ENCODE measurements around the gene C9orf50.

The C9orf50 gene

DNA sequence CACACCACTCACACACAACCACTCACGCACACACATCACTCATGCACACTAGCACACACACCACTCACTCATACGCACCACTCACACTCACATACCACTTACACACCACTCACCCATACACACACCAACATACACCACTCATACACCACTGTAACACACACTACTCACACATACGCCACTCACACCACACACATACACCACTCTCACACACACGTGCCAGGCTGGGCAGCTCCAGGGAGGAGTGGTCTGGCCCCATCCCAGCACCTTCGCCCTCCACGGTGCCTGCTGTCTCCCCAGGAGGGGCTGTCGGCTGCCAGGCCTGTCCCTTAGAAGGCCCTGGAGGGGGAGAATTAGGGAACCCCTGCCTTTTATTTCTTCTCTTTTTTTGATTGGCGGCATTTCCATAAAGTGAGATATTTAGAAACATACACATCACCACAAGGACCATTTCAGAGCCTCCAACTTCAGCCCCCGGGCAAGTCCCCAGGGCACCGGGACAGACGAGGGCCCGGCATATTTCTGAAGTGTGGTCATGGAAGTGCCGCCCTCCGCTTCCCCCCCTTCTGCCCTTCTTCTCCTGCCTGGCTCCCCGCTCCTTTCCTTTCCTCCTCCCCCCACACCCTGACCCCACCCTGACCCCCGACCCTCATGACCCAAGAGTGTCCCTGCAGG is 27.3 kb upstream of the C9orf50 start:
- H3K27me3 ChIP-seq (ENCODE audit: low read length) = no peaks in the 10 kb centered on the region
- no peaks in the 10 kb centered on the region for H3K9me2 ChIP-seq (replicated peaks; ENCODE audit: insufficient read depth, low read length)
- H3K9me3 ChIP-seq (ENCODE audit: insufficient read depth, low read length) = no peaks in the 10 kb centered on the region
- no peak overlapping the region for H2AFZ ChIP-seq (ENCODE audit: low read depth, low read length, severe bottlenecking)
- H4K20me1 ChIP-seq (ENCODE audit: low read depth, low read length) = no peaks in the 10 kb centered on the region
- H3K27ac ChIP-seq (ENCODE audit: low read depth, low read length) = no peak overlapping the region
- no peak for TF ChIP-seq EZH2phosphoT487 (conservative IDR thresholded peaks at IDR 0.05; ENCODE audit: low read length)
- TF ChIP-seq CTCF (IDR thresholded peaks at IDR 0.05; ENCODE audit: insufficient read depth, low read length, poor library complexity, severe bottlenecking) = no peak
- no peaks in the 10 kb centered on the region for H3K36me3 ChIP-seq (ENCODE audit: low read length)
- no peak overlapping the region for H3K9ac ChIP-seq (ENCODE audit: low read length)
- no peak overlapping the region for H3K4me3 ChIP-seq (ENCODE audit: insufficient read depth, low read length, poor library complexity, severe bottlenecking)
- no peaks in the 10 kb centered on the region for H3K79me2 ChIP-seq (ENCODE audit: insufficient read depth, low read length)
- no peaks in the 10 kb centered on the region for H3F3A ChIP-seq (ENCODE audit: insufficient read depth)
- H3K4me2 ChIP-seq (ENCODE audit: low read depth, low read length, poor library complexity, severe bottlenecking) = no peak overlapping the region

DNA sequence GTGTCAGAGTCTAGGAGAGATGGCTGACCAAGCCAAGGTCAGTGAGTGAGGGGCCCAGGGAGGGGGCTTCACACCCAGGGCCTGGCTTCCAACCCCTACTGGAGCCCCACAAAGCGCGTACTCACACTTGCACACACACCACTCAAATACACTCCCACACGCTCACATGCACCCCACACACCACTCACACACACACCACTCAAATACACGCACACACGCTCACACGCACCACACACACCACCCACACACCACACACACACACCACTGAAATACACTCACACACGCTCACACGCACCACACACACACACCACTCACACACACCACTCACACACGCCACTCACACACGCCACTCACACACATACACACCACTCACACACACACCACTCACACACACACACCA is 26.7 kb upstream of the C9orf50 start:
- Histone ChIP-seq H2AFZ (ENCODE audit: low read depth, low read length, severe bottlenecking) (no peak overlapping the region), H3F3A (ENCODE audit: insufficient read depth) (no peaks in the 10 kb centered on the region), H3K36me3 (ENCODE audit: low read length) (no peaks in the 10 kb centered on the region), H3K9ac (ENCODE audit: low read length) (no peak overlapping the region), H3K4me3 (ENCODE audit: insufficient read depth, low read length, poor library complexity, severe bottlenecking) (no peak overlapping the region), H3K79me2 (ENCODE audit: insufficient read depth, low read length) (no peaks in the 10 kb centered on the region), H3K9me2 (replicated peaks; ENCODE audit: insufficient read depth, low read length) (no peaks in the 10 kb centered on the region), H3K9me3 (ENCODE audit: insufficient read depth, low read length) (no peaks in the 10 kb centered on the region), H3K27ac (ENCODE audit: low read depth, low read length) (no peak overlapping the region), H3K27me3 (ENCODE audit: low read length) (no peaks in the 10 kb centered on the region), H4K20me1 (ENCODE audit: low read depth, low read length) (no peaks in the 10 kb centered on the region), H3K4me2 (ENCODE audit: low read depth, low read length, poor library complexity, severe bottlenecking) (no peak overlapping the region)
- TF ChIP-seq EZH2phosphoT487 (conservative IDR thresholded peaks at IDR 0.05; ENCODE audit: low read length) = no peak
- TF ChIP-seq CTCF (IDR thresholded peaks at IDR 0.05; ENCODE audit: insufficient read depth, low read length, poor library complexity, severe bottlenecking) = no peak

DNA sequence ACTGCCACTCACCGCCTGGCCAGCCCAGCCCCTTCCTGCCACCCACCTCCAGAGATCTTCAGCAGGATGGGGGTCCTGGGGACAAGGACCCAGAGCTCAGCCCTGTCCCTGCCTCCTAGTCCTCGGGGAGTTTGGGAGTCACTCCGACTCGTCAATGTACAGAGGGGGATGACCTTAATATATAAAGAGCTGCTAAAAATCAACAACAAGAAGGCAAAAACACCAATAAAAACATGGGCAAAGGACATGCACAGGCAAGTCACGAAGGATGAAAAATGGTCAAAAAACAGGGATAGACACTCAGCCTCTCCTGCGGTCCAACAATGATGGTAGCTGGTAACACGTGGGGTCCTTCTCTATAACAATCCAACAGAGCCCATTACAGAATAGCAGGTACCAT is 25.8 kb upstream of the C9orf50 start:
- no peaks in the 10 kb centered on the region for H3F3A ChIP-seq (ENCODE audit: insufficient read depth)
- no peaks in the 10 kb centered on the region for H4K20me1 ChIP-seq (ENCODE audit: low read depth, low read length)
- H3K27ac ChIP-seq (ENCODE audit: low read depth, low read length) = no peak overlapping the region
- no peak overlapping the region for H3K4me2 ChIP-seq (ENCODE audit: low read depth, low read length, poor library complexity, severe bottlenecking)
- H3K9me2 ChIP-seq (replicated peaks; ENCODE audit: insufficient read depth, low read length) = no peaks in the 10 kb centered on the region
- no peak overlapping the region for H3K9ac ChIP-seq (ENCODE audit: low read length)
- H3K79me2 ChIP-seq (ENCODE audit: insufficient read depth, low read length) = peaks cover 3% of the 10 kb centered on the region; the same call in 1 of the 2 replicates
- TF ChIP-seq EZH2phosphoT487 (conservative IDR thresholded peaks at IDR 0.05; ENCODE audit: low read length) (no peak), CTCF (IDR thresholded peaks at IDR 0.05; ENCODE audit: insufficient read depth, low read length, poor library complexity, severe bottlenecking) (no peak)
- no peaks in the 10 kb centered on the region for H3K9me3 ChIP-seq (ENCODE audit: insufficient read depth, low read length)
- H3K4me3 ChIP-seq (ENCODE audit: insufficient read depth, low read length, poor library complexity, severe bottlenecking) = no peak overlapping the region
- H3K27me3 ChIP-seq (ENCODE audit: low read length) = no peaks in the 10 kb centered on the region
- H3K36me3 ChIP-seq (ENCODE audit: low read length) = no peaks in the 10 kb centered on the region
- no peak overlapping the region for H2AFZ ChIP-seq (ENCODE audit: low read depth, low read length, severe bottlenecking)

Data from SU-DHL-6 (cell line).